GM19025 (cell line): Measurements from ENCODE around the gene WDR1.

Source experiments
- ATAC-seq: cut with Tn5 transposase; IDR thresholded peaks from one replicate; pipeline ENCODE4 v1.9.1; 2021; ENCODE audit warnings: mild to moderate bottlenecking, low read depth, moderate library complexity; ENCODE audit not compliant: unreplicated experiment

WDR1 gene

GRCh38 chr4:10087152-10087791, 29.3 kb downstream of the WDR1 start:
- no peak for ATAC-seq

GRCh38 chr4:10086506-10087120, 30.0 kb downstream of the WDR1 start:
- ATAC-seq = no peak

- ATAC-seq = no peak
These were observed 30.6 kb downstream of the WDR1 start for GRCh38 chr4:10085828-10086505.

- no peak for ATAC-seq
These were observed 31.2 kb downstream of the WDR1 start for GRCh38 chr4:10085386-10085785.

- no peak for ATAC-seq
These were observed 31.8 kb downstream of the WDR1 start for GRCh38 chr4:10084651-10085358.

GRCh38 chr4:10083861-10084641, 32.5 kb downstream of the WDR1 start:
- no peak for ATAC-seq

- ATAC-seq = no peak
These were observed 33.2 kb downstream of the WDR1 start for GRCh38 chr4:10083331-10083771.

- ATAC-seq = no peak
These were observed 33.9 kb downstream of the WDR1 start for GRCh38 chr4:10082459-10083272.

GRCh38 chr4:10082047-10082446, 34.6 kb downstream of the WDR1 start:
- ATAC-seq = no peak

GRCh38 chr4:10081218-10081606, 35.4 kb downstream of the WDR1 start:
- no peak for ATAC-seq

GRCh38 chr4:10080589-10081217, 35.9 kb downstream of the WDR1 start:
- no peak for ATAC-seq

- no peak for ATAC-seq
These were observed 36.5 kb downstream of the WDR1 start for GRCh38 chr4:10079912-10080588.

- no peak for ATAC-seq
These were observed 37.3 kb downstream of the WDR1 start for GRCh38 chr4:10079256-10079655.

- no peak for ATAC-seq
These were observed 37.9 kb downstream of the WDR1 start for GRCh38 chr4:10078481-10079233.

- no peak for ATAC-seq
These were observed 38.9 kb downstream of the WDR1 start for GRCh38 chr4:10077483-10078335.

GRCh38 chr4:10077076-10077475, 39.5 kb downstream of the WDR1 start:
- ATAC-seq = no peak

- no peak for ATAC-seq
These were observed 40.6 kb downstream of the WDR1 start for GRCh38 chr4:10075953-10076391.
